Calu3 (cell line): ENCODE measurements around the gene OR13C3. TPM values are rescaled to one million over a fixed set of nuclear protein-coding genes. Genes with fewer than 3 reads are reported as not detected.

Experiments
- BruUV-seq: library from RNA; stranded (reverse); fragments of 400-500 nt; replicated peaks from 2 replicates; lab custom pipeline; 2021; lab: Mats Ljungman, UMichigan
- CTCF ChIA-PET: fragments of 300-600 bp; sonication (Branson Sonifier 250); formaldehyde crosslinking; loops from one replicate; lab custom pipeline; 2022; ENCODE audit warnings: antibody characterized with exemption; lab: Charles Lee
- DNase-seq: peaks from one replicate; pipeline ENCODE4 v3.0.0; 2022
- H3K27ac Mint-ChIP-seq: one replicate; pipeline ENCODE4 v1.8.0; 2022; ENCODE audit warnings: mixed read lengths; ENCODE audit not compliant: unreplicated experiment
- H3K27me3 Mint-ChIP-seq: one replicate; pipeline ENCODE4 v1.8.0; 2022; ENCODE audit warnings: mixed read lengths; ENCODE audit not compliant: unreplicated experiment
- H3K36me3 Mint-ChIP-seq: one replicate; pipeline ENCODE4 v1.8.0; 2022; ENCODE audit warnings: mild to moderate bottlenecking, moderate library complexity, mixed read lengths; ENCODE audit not compliant: insufficient read depth, unreplicated experiment
- H3K4me1 Mint-ChIP-seq: one replicate; pipeline ENCODE4 v1.8.0; 2022; ENCODE audit warnings: mild to moderate bottlenecking, low read depth, mixed read lengths; ENCODE audit not compliant: unreplicated experiment
- H3K4me3 Mint-ChIP-seq: one replicate; pipeline ENCODE4 v1.8.0; 2022; ENCODE audit warnings: mild to moderate bottlenecking, low read depth, moderate library complexity, mixed read lengths; ENCODE audit not compliant: unreplicated experiment
- H3K9me3 Mint-ChIP-seq: one replicate; pipeline ENCODE4 v1.8.0; 2022; ENCODE audit warnings: low read depth, mixed read lengths; ENCODE audit not compliant: unreplicated experiment
- CTCF ChIP-seq: fragments of 200-600 bp; IDR thresholded peaks from one replicate; pipeline ENCODE4 v1.8.0; 2022; ENCODE audit warnings: antibody characterized with exemption; ENCODE audit not compliant: unreplicated experiment
- intact Hi-C: fragments of 100-400 bp; cut with micrococcal nuclease; formaldehyde crosslinking; loops from one replicate; pipeline ENCODE4 v1.10.0; 2022; ENCODE audit not compliant: unreplicated experiment
- total RNA-seq: library from RNA; stranded (reverse); gene quantifications from 2 replicates; pipeline ENCODE4 v1.2.3, GENCODE V29; 2022

OR13C3 gene
- total RNA-seq, 1 experiment from 2014 or later, result not detected

- CTCF ChIA-PET, result no interaction called here
- H3K27me3 Mint-ChIP-seq, result no peaks in the 10 kb centered on the region
- intact Hi-C loops, result no loop called here
Observed at GRCh38 chr9:104555521-104555920, 18.9 kb upstream of the OR13C3 start.

DNA sequence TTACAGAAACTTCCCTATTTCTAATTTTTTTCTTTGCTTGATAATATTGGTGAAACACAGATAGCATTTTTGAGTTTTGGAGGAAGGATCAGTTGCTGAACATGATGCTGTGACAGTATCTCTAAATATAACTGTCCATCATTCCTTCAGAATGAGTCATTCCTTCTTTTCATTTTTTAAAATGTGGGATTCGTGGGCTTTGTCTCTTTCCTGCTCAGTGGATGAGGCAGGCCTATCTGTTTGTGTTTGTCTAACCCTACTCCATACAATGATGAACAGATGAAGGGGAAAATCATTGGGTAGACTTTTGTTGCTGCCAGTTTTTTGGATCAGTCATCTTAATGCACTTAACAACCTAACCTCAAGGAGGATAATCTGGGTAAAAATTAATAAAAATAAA lies 16.6 kb upstream of the OR13C3 start:
- H3K27me3 Mint-ChIP-seq, result no peaks in the 10 kb centered on the region
- H3K36me3 Mint-ChIP-seq, result no peaks in the 10 kb centered on the region
- intact Hi-C loops, result no loop called here

More at GRCh38 chr9:104555521-104555920, 18.9 kb upstream of the OR13C3 start:
- no peaks in the 10 kb centered on the region for H3K4me1 Mint-ChIP-seq
- no peak overlapping the region for H3K4me3 Mint-ChIP-seq
- no peak overlapping the region for H3K27ac Mint-ChIP-seq
- no peaks in the 10 kb centered on the region for H3K36me3 Mint-ChIP-seq
- H3K9me3 Mint-ChIP-seq, result peaks cover 8% of the 10 kb centered on the region
- DNase-seq, result no peak
- TF ChIP-seq CTCF, result no peak
- BruUV-seq, result no TSS peak

GRCh38 chr9:104544644-104545043 lies 8.0 kb upstream of the OR13C3 start:
- Mint-ChIP-seq H3K4me1 (no peaks in the 10 kb centered on the region), H3K27ac (no peak overlapping the region), H3K27me3 (no peaks in the 10 kb centered on the region), H3K36me3 (no peaks in the 10 kb centered on the region), H3K4me3 (no peak overlapping the region), H3K9me3 (no peaks in the 10 kb centered on the region)
- intact Hi-C loops, result no loop called here
- BruUV-seq, result no TSS peak
- TF ChIP-seq CTCF, result no peak
- no peak for DNase-seq
- CTCF ChIA-PET, result no interaction called here

More for the DNA sequence above, 16.6 kb upstream of the OR13C3 start:
- CTCF ChIA-PET, result no interaction called here
- H3K9me3 Mint-ChIP-seq, result peaks cover 8% of the 10 kb centered on the region
- H3K4me3 Mint-ChIP-seq, result no peak overlapping the region
- H3K4me1 Mint-ChIP-seq, result no peaks in the 10 kb centered on the region
- no peak overlapping the region for H3K27ac Mint-ChIP-seq
- BruUV-seq, result no TSS peak
- DNase-seq, result no peak
- TF ChIP-seq CTCF, result no peak

DNA sequence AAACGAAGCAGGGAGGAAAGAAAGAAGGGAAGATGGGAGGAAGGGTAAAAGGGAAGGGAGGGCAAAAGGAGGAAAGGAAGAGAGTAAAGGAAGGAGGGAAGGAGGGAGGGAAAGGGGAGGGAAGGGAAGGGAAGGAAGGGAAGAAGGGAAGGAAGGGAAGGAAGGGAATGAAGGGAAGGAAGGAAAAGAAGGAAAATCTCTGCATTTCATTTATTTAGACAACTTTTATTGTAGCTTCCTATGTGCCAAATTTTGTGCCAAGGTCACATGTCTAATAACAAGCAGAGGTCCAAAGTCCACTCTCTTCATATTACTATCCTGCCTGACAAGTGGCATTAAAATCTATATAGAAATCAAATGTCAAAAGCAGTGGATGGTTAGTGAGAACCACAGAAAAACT lies 2.6 kb upstream of the OR13C3 start:
- CTCF ChIA-PET, result no interaction called here
- Mint-ChIP-seq H3K9me3 (no peaks in the 10 kb centered on the region), H3K27ac (no peak overlapping the region), H3K4me3 (no peak overlapping the region), H3K36me3 (no peaks in the 10 kb centered on the region), H3K4me1 (no peaks in the 10 kb centered on the region), H3K27me3 (no peaks in the 10 kb centered on the region)
- TF ChIP-seq CTCF, result no peak
- intact Hi-C loops, result no loop called here
- BruUV-seq, result no TSS peak
- DNase-seq, result no peak
